HepG2 (cell line): Measurements from ENCODE around the gene BRIP1.

ENCODE experiments used
- ARID2 ChIP-seq: sonication (generic); formaldehyde crosslinking; IDR thresholded peaks from 2 replicates; pipeline ENCODE4 v1.8.1; 2022; ENCODE audit warnings: mild to moderate bottlenecking, missing genetic modification reagents, borderline replicate concordance
- CHD4 ChIP-seq: fragments of 200-600 bp; sonication (generic); IDR thresholded peaks from 2 replicates; pipeline ENCODE4 v1.7.0; 2017; ENCODE audit warnings: mild to moderate bottlenecking, low read length, borderline replicate concordance
- NR2F2 ChIP-seq: IDR thresholded peaks from 2 replicates; pipeline ENCODE4 v1.6.1; 2012; ENCODE audit warnings: low read depth, inconsistent platforms, borderline replicate concordance
- NR3C1 ChIP-seq: sonication (generic); formaldehyde crosslinking; IDR thresholded peaks from 2 replicates; pipeline ENCODE4 v1.4.0; 2020; ENCODE audit warnings: missing genetic modification reagents
- POLR2A ChIP-seq, 2 experiments: IDR thresholded peaks; 2 replicates each; pipeline ENCODE4 v1.6.1; 2011; ENCODE audit warnings: low read depth in 2 of 2, low read length in 2 of 2, mild to moderate bottlenecking in 1 of 2, moderate library complexity in 1 of 2; ENCODE audit not compliant: insufficient read depth in 1 of 2
- RNF2 ChIP-seq: fragments of 450-650 bp; conservative IDR thresholded peaks from 2 replicates; pipeline ENCODE4 v1.6.1; 2016; ENCODE audit warnings: low read depth
- TF ChIP-seq, protein P1 (sequence below): sonication (generic); formaldehyde crosslinking; IDR thresholded peaks from 2 replicates; pipeline ENCODE4 v1.5.0; 2020; ENCODE audit warnings: mild to moderate bottlenecking, missing genetic modification reagents, moderate library complexity
- TF ChIP-seq, protein P2 (sequence below): sonication (generic); formaldehyde crosslinking; IDR thresholded peaks from 2 replicates; pipeline ENCODE4 v1.5.0; 2020; ENCODE audit warnings: mild to moderate bottlenecking, missing genetic modification reagents

DNA sequence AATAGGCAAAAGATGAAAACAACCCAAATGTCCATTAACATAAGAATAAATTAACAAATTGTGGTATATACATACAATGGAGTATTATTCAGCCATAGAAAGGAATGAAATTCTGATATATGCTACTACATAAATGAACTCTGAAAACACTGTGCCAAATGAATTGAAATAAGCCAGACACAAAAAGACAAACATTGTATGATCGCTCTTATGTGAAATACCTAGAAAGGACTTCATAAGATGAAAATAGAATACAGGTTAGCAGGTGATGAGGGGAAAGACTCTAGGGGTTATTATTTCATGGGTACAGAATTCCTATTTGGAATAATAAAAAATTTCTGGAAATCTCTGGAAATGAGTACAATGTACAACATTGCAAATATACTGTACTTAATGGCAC lies 80.2 kb downstream of the BRIP1 start:
- no peak for TF ChIP-seq ARID2
- TF ChIP-seq RNF2, result no peak
- TF ChIP-seq NR2F2, result no peak
- TF ChIP-seq, protein P1, sequence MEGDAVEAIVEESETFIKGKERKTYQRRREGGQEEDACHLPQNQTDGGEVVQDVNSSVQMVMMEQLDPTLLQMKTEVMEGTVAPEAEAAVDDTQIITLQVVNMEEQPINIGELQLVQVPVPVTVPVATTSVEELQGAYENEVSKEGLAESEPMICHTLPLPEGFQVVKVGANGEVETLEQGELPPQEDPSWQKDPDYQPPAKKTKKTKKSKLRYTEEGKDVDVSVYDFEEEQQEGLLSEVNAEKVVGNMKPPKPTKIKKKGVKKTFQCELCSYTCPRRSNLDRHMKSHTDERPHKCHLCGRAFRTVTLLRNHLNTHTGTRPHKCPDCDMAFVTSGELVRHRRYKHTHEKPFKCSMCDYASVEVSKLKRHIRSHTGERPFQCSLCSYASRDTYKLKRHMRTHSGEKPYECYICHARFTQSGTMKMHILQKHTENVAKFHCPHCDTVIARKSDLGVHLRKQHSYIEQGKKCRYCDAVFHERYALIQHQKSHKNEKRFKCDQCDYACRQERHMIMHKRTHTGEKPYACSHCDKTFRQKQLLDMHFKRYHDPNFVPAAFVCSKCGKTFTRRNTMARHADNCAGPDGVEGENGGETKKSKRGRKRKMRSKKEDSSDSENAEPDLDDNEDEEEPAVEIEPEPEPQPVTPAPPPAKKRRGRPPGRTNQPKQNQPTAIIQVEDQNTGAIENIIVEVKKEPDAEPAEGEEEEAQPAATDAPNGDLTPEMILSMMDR (CRISPR knock-in tag), result no peak
- TF ChIP-seq NR3C1 (CRISPR knock-in tag), result no peak
- no peak for TF ChIP-seq CHD4
- TF ChIP-seq, protein P2, sequence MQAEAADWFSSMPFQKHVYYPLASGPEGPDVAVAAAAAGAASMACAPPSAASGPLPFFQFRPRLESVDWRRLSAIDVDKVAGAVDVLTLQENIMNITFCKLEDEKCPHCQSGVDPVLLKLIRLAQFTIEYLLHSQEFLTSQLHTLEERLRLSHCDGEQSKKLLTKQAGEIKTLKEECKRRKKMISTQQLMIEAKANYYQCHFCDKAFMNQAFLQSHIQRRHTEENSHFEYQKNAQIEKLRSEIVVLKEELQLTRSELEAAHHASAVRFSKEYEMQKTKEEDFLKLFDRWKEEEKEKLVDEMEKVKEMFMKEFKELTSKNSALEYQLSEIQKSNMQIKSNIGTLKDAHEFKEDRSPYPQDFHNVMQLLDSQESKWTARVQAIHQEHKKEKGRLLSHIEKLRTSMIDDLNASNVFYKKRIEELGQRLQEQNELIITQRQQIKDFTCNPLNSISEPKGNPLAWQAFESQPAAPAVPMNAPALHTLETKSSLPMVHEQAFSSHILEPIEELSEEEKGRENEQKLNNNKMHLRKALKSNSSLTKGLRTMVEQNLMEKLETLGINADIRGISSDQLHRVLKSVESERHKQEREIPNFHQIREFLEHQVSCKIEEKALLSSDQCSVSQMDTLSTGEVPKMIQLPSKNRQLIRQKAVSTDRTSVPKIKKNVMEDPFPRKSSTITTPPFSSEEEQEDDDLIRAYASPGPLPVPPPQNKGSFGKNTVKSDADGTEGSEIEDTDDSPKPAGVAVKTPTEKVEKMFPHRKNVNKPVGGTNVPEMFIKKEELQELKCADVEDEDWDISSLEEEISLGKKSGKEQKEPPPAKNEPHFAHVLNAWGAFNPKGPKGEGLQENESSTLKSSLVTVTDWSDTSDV, result no peak
- TF ChIP-seq POLR2A (IDR thresholded peaks at IDR 0.05; ENCODE audit: insufficient read depth in 1 of 2, low read depth in 2 of 2, low read length in 2 of 2), result no peak
